HCT116 (cell line): ENCODE data around the gene PAQR8. TPM values are rescaled to one million over a fixed set of nuclear protein-coding genes. Genes with fewer than 3 reads are reported as not detected.

Experiments used
- ATAC-seq: fragments of 200-7000 bp; cut with Tn5 transposase; 2 replicates; pipeline ENCODE4 v1.9.1; 2020; ENCODE audit warnings: mild to moderate bottlenecking, moderate library complexity
- BruUV-seq: library from RNA; stranded (reverse); fragments of 400-500 nt; replicated peaks from 2 replicates; lab custom pipeline; 2021; lab: Mats Ljungman, UMichigan
- CTCF ChIA-PET: fragments of 300-600 bp; sonication (Branson Sonifier 250); formaldehyde crosslinking; loops from one replicate; lab custom pipeline; 2021; ENCODE audit warnings: antibody characterized with exemption; lab: Charles Lee
- POLR2A ChIA-PET: fragments of 300-600, 350-600 bp; sonication (Branson Sonifier 250); formaldehyde crosslinking; loops from one replicate; lab custom pipeline; 2021; ENCODE audit warnings: antibody characterized with exemption; lab: Charles Lee
- RAD21 ChIA-PET, 2 experiments: fragments of 300-600 bp; sonication (Branson Sonifier 250); formaldehyde crosslinking; loops; one replicate each; lab custom pipeline; 2023; ENCODE audit warnings: low total read pairs in 2 of 2; ENCODE audit not compliant: uncharacterized antibody in 2 of 2, unreplicated experiment in 2 of 2, low non-redundant PET in 1 of 2; lab: Charles Lee
- DNase-seq: peaks from one replicate; pipeline ENCODE4 v3.0.0-alpha.2; 2010; ENCODE audit warnings: low read depth, low spot score
- H2AFZ ChIP-seq: fragments of 200-600 bp; shearing (Covaris generic), sonication (generic); 2 replicates; pipeline ENCODE4 v1.6.1; 2017; ENCODE audit warnings: low read depth, mixed run types, mixed read lengths, antibody characterized with exemption, low read length; ENCODE audit not compliant: poor library complexity, severe bottlenecking
- H3K27ac ChIP-seq: 2 replicates; pipeline ENCODE4 v1.5.1; 2012; ENCODE audit warnings: low read depth, low read length
- H3K27me3 ChIP-seq: fragments of 200-600 bp; sonication (generic); 2 replicates; pipeline ENCODE4 v1.6.1; 2016; ENCODE audit warnings: mixed run types, low read length, mixed read lengths; ENCODE audit not compliant: insufficient read depth
- H3K36me3 ChIP-seq, 2 experiments: fragments of 200-500 bp in 1 of 2; fragments of 200-600 bp in 1 of 2; sonication (Bioruptor generic) in 1 of 2; sonication (generic) in 1 of 2; 2 replicates each; pipeline versions ENCODE4 v1.5.1 to v1.6.1; 2014 to 2016; ENCODE audit warnings: low read length in 2 of 2, inconsistent platforms in 1 of 2, mixed read lengths in 1 of 2, mixed run types in 1 of 2; ENCODE audit not compliant: insufficient read depth in 2 of 2, control insufficient read depth in 1 of 2
- H3K4me1 ChIP-seq, 2 experiments: fragments of 200-600 bp in 1 of 2; sonication (generic) in 1 of 2; 2 replicates each; pipeline versions ENCODE4 v1.5.1 to v1.6.1; 2012 to 2017; ENCODE audit warnings: low read length in 2 of 2, inconsistent platforms in 1 of 2, mild to moderate bottlenecking in 1 of 2, mixed read lengths in 1 of 2, mixed run types in 1 of 2, moderate library complexity in 1 of 2; ENCODE audit not compliant: insufficient read depth in 2 of 2, control insufficient read depth in 1 of 2
- H3K4me2 ChIP-seq: fragments of 200-600 bp; sonication (generic); 2 replicates; pipeline ENCODE4 v1.6.1; 2017; ENCODE audit warnings: mixed run types, low read length, mixed read lengths
- H3K4me3 ChIP-seq, 2 experiments: fragments of 200-600 bp in 1 of 2; sonication (generic) in 1 of 2; replicated peaks in 1 of 2; 2 replicates each; pipeline ENCODE4 v1.5.1; 2011 to 2016; ENCODE audit warnings: low read length in 2 of 2, control low read depth in 1 of 2, low read depth in 1 of 2, mild to moderate bottlenecking in 1 of 2, mixed read lengths in 1 of 2, mixed run types in 1 of 2
- H3K79me2 ChIP-seq: fragments of 200-600 bp; sonication (generic); 2 replicates; pipeline ENCODE4 v1.6.1; 2017; ENCODE audit warnings: mild to moderate bottlenecking, mixed run types, low read length, moderate library complexity, mixed read lengths; ENCODE audit not compliant: insufficient read depth
- H3K9ac ChIP-seq: fragments of 200-600 bp; sonication (generic); 2 replicates; pipeline ENCODE4 v1.6.1; 2016; ENCODE audit warnings: low read length, mixed read lengths
- H3K9me2 ChIP-seq: fragments of 200-600 bp; sonication (generic), shearing (Covaris generic); 2 replicates; pipeline ENCODE4 v1.6.1; 2017; ENCODE audit warnings: mixed run types, mild to moderate bottlenecking, moderate library complexity; ENCODE audit not compliant: insufficient read depth
- H3K9me3 ChIP-seq, 2 experiments: fragments of 200-500 bp in 1 of 2; fragments of 200-600 bp in 1 of 2; sonication (Bioruptor generic) in 1 of 2; sonication (generic) in 1 of 2; 2 replicates each; pipeline ENCODE4 v1.6.1; 2014 to 2017; ENCODE audit warnings: low read length in 2 of 2, mixed read lengths in 2 of 2, inconsistent platforms in 1 of 2, low read depth in 1 of 2, mild to moderate bottlenecking in 1 of 2, mixed run types in 1 of 2, moderate library complexity in 1 of 2; ENCODE audit not compliant: control insufficient read depth in 1 of 2, insufficient read depth in 1 of 2
- H4K20me1 ChIP-seq: fragments of 200-600 bp; sonication (generic), shearing (Covaris generic); 2 replicates; pipeline ENCODE4 v1.6.1; 2017; ENCODE audit warnings: mixed run types, mild to moderate bottlenecking, moderate library complexity; ENCODE audit not compliant: insufficient read depth
- CBX3 ChIP-seq: IDR thresholded peaks from 2 replicates; pipeline ENCODE4 v1.6.1; 2012; ENCODE audit warnings: low read depth
- CTCF ChIP-seq, 3 experiments: fragments of 200-600 bp in 1 of 3; sonication (generic) in 1 of 3; IDR thresholded peaks in 2 of 3; conservative IDR thresholded peaks in 1 of 3; 2 replicates each; pipeline ENCODE4 v1.5.1; 2012 to 2017; ENCODE audit warnings: low read depth in 2 of 3, low read length in 2 of 3, antibody characterized with exemption in 1 of 3, borderline replicate concordance in 1 of 3, control low read depth in 1 of 3, mild to moderate bottlenecking in 1 of 3, mixed read lengths in 1 of 3, mixed run types in 1 of 3, moderate library complexity in 1 of 3; ENCODE audit not compliant: insufficient read depth in 1 of 3
- EZH2 ChIP-seq: fragments of 200-600 bp; sonication (generic); IDR thresholded peaks from 2 replicates; pipeline ENCODE4 v1.6.1; 2017; ENCODE audit warnings: antibody characterized with exemption, mixed run types
- FOSL1 ChIP-seq: IDR thresholded peaks from 2 replicates; pipeline ENCODE4 v1.6.1; 2012; ENCODE audit warnings: low read depth
- POLR2A ChIP-seq: IDR thresholded peaks from 2 replicates; pipeline ENCODE4 v1.7.0; 2011; ENCODE audit warnings: borderline replicate concordance; ENCODE audit not compliant: insufficient read depth, insufficient read length; ENCODE audit errors: extremely low read depth
- POLR2AphosphoS5 ChIP-seq: IDR thresholded peaks from 2 replicates; pipeline ENCODE4 v1.6.1; 2011; ENCODE audit warnings: mild to moderate bottlenecking, low read depth, low read length, moderate library complexity
- RAD21 ChIP-seq: IDR thresholded peaks from 2 replicates; pipeline ENCODE4 v1.6.1; 2012; ENCODE audit warnings: low read depth, mild to moderate bottlenecking
- REST ChIP-seq: IDR thresholded peaks from 2 replicates; pipeline ENCODE4 v1.6.1; 2012; ENCODE audit warnings: low read depth
- SIN3A ChIP-seq: IDR thresholded peaks from 2 replicates; pipeline ENCODE4 v1.6.1; 2012; ENCODE audit warnings: low read depth
- SP1 ChIP-seq: IDR thresholded peaks from 2 replicates; pipeline ENCODE4 v1.6.1; 2012; ENCODE audit warnings: low read depth
- SRF ChIP-seq: IDR thresholded peaks from 2 replicates; pipeline ENCODE4 v1.6.1; 2012; ENCODE audit warnings: low read depth
- ZBTB33 ChIP-seq: IDR thresholded peaks from 2 replicates; pipeline ENCODE4 v1.6.1; 2011; ENCODE audit warnings: mild to moderate bottlenecking, low read length, moderate library complexity; ENCODE audit not compliant: insufficient replicate concordance; ENCODE audit errors: extremely low read depth
- ZFX ChIP-seq: fragments of 450-650 bp; IDR thresholded peaks from 2 replicates; pipeline ENCODE4 v1.6.1; 2017
- ZNF274 ChIP-seq: fragments of 200-500 bp; sonication (Bioruptor generic); IDR thresholded peaks from 2 replicates; pipeline ENCODE4 v1.6.1; 2014; ENCODE audit warnings: mild to moderate bottlenecking, low read depth, low read length, inconsistent platforms
- intact Hi-C: fragments of 100-400 bp; cut with micrococcal nuclease; formaldehyde crosslinking; loops from 2 replicates; pipeline ENCODE4 v1.10.0; 2022
- total RNA-seq: library from RNA; stranded (reverse); gene quantifications from one replicate; pipeline ENCODE4 v1.2.1, GENCODE V29; 2021; ENCODE audit not compliant: unreplicated experiment

Gene PAQR8
- total RNA-seq, 1 experiment from 2014 or later: 5.9 TPM

GRCh38 chr6:52399511-52400312 is 37.8 kb downstream of the PAQR8 start:
- Histone ChIP-seq H3K27ac (no peak overlapping the region), H3K9me3 (no peaks in the 10 kb centered on the region), H3K36me3 (no peaks in the 10 kb centered on the region), H3K9me2 (no peaks in the 10 kb centered on the region), H3K27me3 (no peaks in the 10 kb centered on the region), H4K20me1 (no peaks in the 10 kb centered on the region), H2AFZ (peak overlapping the region; percentile 3), H3K79me2 (no peaks in the 10 kb centered on the region), H3K4me1 (peaks cover 0 to 14% of the 10 kb centered on the region in 2 experiments; a peak in 2 of 4 replicates), H3K4me2 (peak overlapping the region; percentile 8; the same call in 1 of the 2 replicates), H3K9ac (no peak overlapping the region), H3K4me3 (no peak overlapping the region)
- ChIA-PET CTCF (interaction anchor here (0.7 to 2.6 kb wide), 15 partner anchors 10 to 252 kb away, joined by 3 to 45 read pairs (median 4); partner anchors contain the start of gene MCM3), RAD21 (interaction anchor here (0.6 to 1.3 kb wide), 3 partner anchors 10 to 114 kb away, joined by 4 to 9 read pairs (median 5); partner anchors contain the start of gene MCM3 (in 1 of the 2)), POLR2A (no interaction called here)
- peak; percentile 92 for ATAC-seq
- TF ChIP-seq SRF (no peak), FOSL1 (no peak), SIN3A (no peak), CBX3 (no peak), POLR2AphosphoS5 (no peak), SP1 (no peak), ZFX (no peak), ZBTB33 (no peak), POLR2A (no peak), ZNF274 (no peak), RAD21 (peak; percentile 88), CTCF (IDR thresholded peaks at IDR 0.05 in 2 of 3, conservative IDR thresholded peaks at IDR 0.05 in 1 of 3; ENCODE audit: borderline replicate concordance in 1 of 3, insufficient read depth in 1 of 3, low read depth in 2 of 3, low read length in 2 of 3) (peak; percentile 77 to 88 (median 85)), REST (no peak), EZH2 (no peak)
- intact Hi-C loops: loop anchor here (1.0 kb wide), 2 partner anchors 112 to 236 kb away; no protein-coding TSS in a partner anchor
- no TSS peak for BruUV-seq
- DNase-seq: no peak
